Chondrocyte (in vitro differentiated cells): Measurements from ENCODE around the gene SCP2. TPM values are rescaled to one million over a fixed set of nuclear protein-coding genes. Genes with fewer than 3 reads are reported as not detected.

ENCODE experiments used
- DNase-seq: peaks from one replicate; pipeline ENCODE4 v3.0.0; 2021; ENCODE audit warnings: mixed read lengths, low spot score
- H3K27ac Mint-ChIP-seq: one replicate; pipeline ENCODE4 v1.8.0; 2021; ENCODE audit warnings: mild to moderate bottlenecking, moderate library complexity, mixed read lengths; ENCODE audit not compliant: unreplicated experiment
- H3K27me3 Mint-ChIP-seq: 2 replicates; pipeline ENCODE4 v1.8.0; 2021; ENCODE audit warnings: low read depth, mixed read lengths
- H3K36me3 Mint-ChIP-seq: 2 replicates; pipeline ENCODE4 v1.8.0; 2021; ENCODE audit warnings: low read depth, mixed read lengths
- H3K4me1 Mint-ChIP-seq: 2 replicates; pipeline ENCODE4 v1.8.0; 2021; ENCODE audit warnings: low read depth, mild to moderate bottlenecking, mixed read lengths
- H3K4me3 Mint-ChIP-seq: one replicate; pipeline ENCODE4 v1.8.0; 2021; ENCODE audit warnings: mild to moderate bottlenecking, moderate library complexity, mixed read lengths; ENCODE audit not compliant: unreplicated experiment
- H3K9me3 Mint-ChIP-seq: 2 replicates; pipeline ENCODE4 v1.8.0; 2021; ENCODE audit warnings: low read depth, mixed read lengths
- CTCF ChIP-seq: fragments of 200-600 bp; sonication (generic); IDR thresholded peaks from 2 replicates; pipeline ENCODE4 v1.5.0; 2021; ENCODE audit warnings: antibody characterized with exemption, mild to moderate bottlenecking, moderate library complexity
- total RNA-seq: library from RNA; stranded (reverse); gene quantifications from 3 replicates; pipeline ENCODE4 v1.2.1, GENCODE V29; 2021

SCP2 gene
- total RNA-seq, 1 donor from 2014 or later = 87.4 TPM

GRCh38 chr1:52916241-52916975, 10.7 kb upstream of the SCP2 start:
- no peak overlapping the region for H3K4me3 Mint-ChIP-seq
- no peak for TF ChIP-seq CTCF
- peaks cover 8% of the 10 kb centered on the region for H3K4me1 Mint-ChIP-seq
- H3K27ac Mint-ChIP-seq = no peak overlapping the region
- H3K27me3 Mint-ChIP-seq = no peaks in the 10 kb centered on the region
- H3K9me3 Mint-ChIP-seq = no peaks in the 10 kb centered on the region
- DNase-seq = no peak
- H3K36me3 Mint-ChIP-seq = no peaks in the 10 kb centered on the region

GRCh38 chr1:52917156-52917555, 9.9 kb upstream of the SCP2 start:
- H3K27ac Mint-ChIP-seq = no peak overlapping the region
- no peak overlapping the region for H3K4me3 Mint-ChIP-seq
- H3K27me3 Mint-ChIP-seq = peaks cover 2% of the 10 kb centered on the region
- no peaks in the 10 kb centered on the region for H3K9me3 Mint-ChIP-seq
- peaks cover 8% of the 10 kb centered on the region for H3K4me1 Mint-ChIP-seq
- no peaks in the 10 kb centered on the region for H3K36me3 Mint-ChIP-seq
- no peak for TF ChIP-seq CTCF
- DNase-seq = no peak

GRCh38 chr1:52917581-52917980, 9.5 kb upstream of the SCP2 start:
- no peaks in the 10 kb centered on the region for H3K36me3 Mint-ChIP-seq
- H3K4me1 Mint-ChIP-seq = peaks cover 8% of the 10 kb centered on the region
- H3K9me3 Mint-ChIP-seq = no peaks in the 10 kb centered on the region
- DNase-seq = no peak
- H3K4me3 Mint-ChIP-seq = no peak overlapping the region
- H3K27me3 Mint-ChIP-seq = peaks cover 4% of the 10 kb centered on the region
- no peak for TF ChIP-seq CTCF
- H3K27ac Mint-ChIP-seq = no peak overlapping the region

- no peak for TF ChIP-seq CTCF
- DNase-seq = no peak
- no peaks in the 10 kb centered on the region for H3K9me3 Mint-ChIP-seq
- H3K27me3 Mint-ChIP-seq = peaks cover 4% of the 10 kb centered on the region
- H3K36me3 Mint-ChIP-seq = no peaks in the 10 kb centered on the region
- no peak overlapping the region for H3K4me3 Mint-ChIP-seq
- H3K27ac Mint-ChIP-seq = no peak overlapping the region
- peaks cover 8% of the 10 kb centered on the region for H3K4me1 Mint-ChIP-seq
Measured at GRCh38 chr1:52918201-52918600, 8.9 kb upstream of the SCP2 start.

GRCh38 chr1:52919051-52919722, 7.9 kb upstream of the SCP2 start:
- no peak overlapping the region for H3K27ac Mint-ChIP-seq
- no peak for TF ChIP-seq CTCF
- no peak for DNase-seq
- no peak overlapping the region for H3K4me3 Mint-ChIP-seq
- peaks cover 8% of the 10 kb centered on the region for H3K4me1 Mint-ChIP-seq
- no peaks in the 10 kb centered on the region for H3K36me3 Mint-ChIP-seq
- H3K9me3 Mint-ChIP-seq = no peaks in the 10 kb centered on the region
- peaks cover 4% of the 10 kb centered on the region for H3K27me3 Mint-ChIP-seq
